Fibroblast of pulmonary artery (primary cell): ENCODE results near the gene KRTAP20-3.

Experiments
- DNase-seq: peaks from one replicate; pipeline ENCODE4 v3.0.0-alpha.2; 2010; ENCODE audit warnings: low read depth
- H3K4me3 ChIP-seq: replicated peaks from 2 replicates; pipeline ENCODE4 v1.5.1; 2011; ENCODE audit warnings: low read depth, mild to moderate bottlenecking, control low read depth, low read length, moderate library complexity
- TF ChIP-seq, protein P1 (sequence below): IDR thresholded peaks from 2 replicates; pipeline ENCODE4 v1.5.1; 2011; ENCODE audit warnings: mild to moderate bottlenecking, control low read depth, low read length, inconsistent platforms; ENCODE audit errors: missing control alignments

KRTAP20-3 gene

DNA sequence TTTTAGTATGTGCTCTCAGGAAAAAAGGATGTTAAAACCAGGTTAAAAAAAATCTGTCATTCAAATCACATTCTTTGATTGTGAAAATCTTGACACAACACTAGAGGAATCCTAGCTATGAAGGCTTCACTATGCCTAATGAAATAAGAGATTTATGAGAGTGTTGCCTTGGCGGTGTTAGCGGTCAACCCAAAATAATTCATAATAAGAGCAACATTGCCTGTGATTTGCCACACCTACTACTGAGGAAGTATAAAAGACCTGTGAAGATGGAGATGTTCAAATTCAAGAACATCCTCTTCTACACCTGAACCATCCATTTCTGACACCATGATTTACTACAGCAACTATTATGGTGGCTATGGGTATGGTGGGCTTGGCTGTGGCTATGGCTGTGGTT is 26.5 kb upstream of the KRTAP20-3 start, which contains the start of gene KRTAP20-1:
Gene KRTAP20-1, plus strand, starts transcription at position 301 of the 400 bp plus-strand sequence. Its CDS starts 30 bp downstream, at position 331.
- TF ChIP-seq, protein P1, sequence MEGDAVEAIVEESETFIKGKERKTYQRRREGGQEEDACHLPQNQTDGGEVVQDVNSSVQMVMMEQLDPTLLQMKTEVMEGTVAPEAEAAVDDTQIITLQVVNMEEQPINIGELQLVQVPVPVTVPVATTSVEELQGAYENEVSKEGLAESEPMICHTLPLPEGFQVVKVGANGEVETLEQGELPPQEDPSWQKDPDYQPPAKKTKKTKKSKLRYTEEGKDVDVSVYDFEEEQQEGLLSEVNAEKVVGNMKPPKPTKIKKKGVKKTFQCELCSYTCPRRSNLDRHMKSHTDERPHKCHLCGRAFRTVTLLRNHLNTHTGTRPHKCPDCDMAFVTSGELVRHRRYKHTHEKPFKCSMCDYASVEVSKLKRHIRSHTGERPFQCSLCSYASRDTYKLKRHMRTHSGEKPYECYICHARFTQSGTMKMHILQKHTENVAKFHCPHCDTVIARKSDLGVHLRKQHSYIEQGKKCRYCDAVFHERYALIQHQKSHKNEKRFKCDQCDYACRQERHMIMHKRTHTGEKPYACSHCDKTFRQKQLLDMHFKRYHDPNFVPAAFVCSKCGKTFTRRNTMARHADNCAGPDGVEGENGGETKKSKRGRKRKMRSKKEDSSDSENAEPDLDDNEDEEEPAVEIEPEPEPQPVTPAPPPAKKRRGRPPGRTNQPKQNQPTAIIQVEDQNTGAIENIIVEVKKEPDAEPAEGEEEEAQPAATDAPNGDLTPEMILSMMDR, result no peak
- no peak for DNase-seq
- H3K4me3 ChIP-seq, result no peak within 1 kb of the TSS

DNA sequence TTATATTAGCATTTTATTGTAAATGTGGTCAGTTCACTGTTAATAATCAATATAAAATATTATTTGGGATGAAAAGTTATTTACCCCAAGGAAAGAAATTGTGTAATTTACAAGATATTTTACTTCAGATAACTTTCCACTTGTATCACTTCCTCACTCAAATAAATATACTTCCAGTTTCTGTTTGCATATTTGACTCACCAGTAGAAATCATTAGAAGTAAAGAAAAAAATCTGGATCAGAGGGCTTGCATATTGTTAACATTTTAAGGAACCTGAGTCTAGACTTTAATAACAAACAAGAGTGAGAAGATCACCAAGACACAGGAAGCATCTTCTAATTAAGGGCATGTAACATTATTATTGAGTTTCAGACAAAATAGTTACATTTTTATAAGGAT is 22.6 kb upstream of the KRTAP20-3 start:
- TF ChIP-seq, protein P1, result no peak
- no peak for DNase-seq

DNA sequence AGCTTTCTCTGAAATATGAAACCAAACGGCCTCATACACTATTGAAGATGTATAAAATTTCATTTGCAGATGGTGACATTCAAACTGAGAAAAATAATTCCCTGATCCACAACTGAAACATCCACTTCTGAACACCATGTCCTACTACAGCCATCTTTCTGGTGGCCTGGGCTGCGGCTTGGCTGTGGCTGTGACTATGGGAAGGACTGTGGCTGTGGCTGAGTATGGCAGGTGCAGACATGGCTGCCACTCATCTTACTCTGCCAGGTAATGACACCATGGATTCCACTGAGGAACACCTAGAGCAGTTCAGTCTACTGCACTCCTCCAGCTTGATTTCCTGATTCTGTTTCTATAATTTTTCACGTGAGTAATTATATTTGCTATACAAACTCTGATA is 22.1 kb upstream of the KRTAP20-3 start, which contains the start of gene KRTAP20-4:
Gene KRTAP20-4, plus strand, starts transcription at position 106 of the 400 bp plus-strand sequence.
- TF ChIP-seq, protein P1, result no peak
- no peak within 1 kb of the TSS for H3K4me3 ChIP-seq
- DNase-seq, result no peak

More for the DNA sequence above, 22.6 kb upstream of the KRTAP20-3 start:
- H3K4me3 ChIP-seq, result no peak overlapping the region

DNA sequence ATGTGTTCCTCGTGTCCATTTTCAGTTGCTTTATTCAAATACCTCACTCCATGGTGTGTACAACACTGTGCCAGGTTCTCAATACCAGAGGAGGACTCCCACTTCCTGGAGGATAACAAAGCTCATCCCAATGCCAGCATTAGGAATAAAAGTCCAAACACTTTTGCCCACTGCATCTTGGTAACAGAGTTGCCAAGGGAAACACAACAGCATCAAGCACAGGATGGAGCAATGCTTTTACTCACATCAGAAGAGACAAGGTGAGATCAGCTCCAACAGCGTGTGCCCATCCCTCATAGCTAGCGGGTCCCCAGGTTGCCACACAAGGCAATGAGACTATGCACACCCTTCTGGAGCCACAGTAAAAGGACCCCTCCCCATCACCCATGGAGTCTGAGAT is 19.3 kb upstream of the KRTAP20-3 start:
- TF ChIP-seq, protein P1, result no peak
- DNase-seq, result no peak
- no peak overlapping the region for H3K4me3 ChIP-seq

DNA sequence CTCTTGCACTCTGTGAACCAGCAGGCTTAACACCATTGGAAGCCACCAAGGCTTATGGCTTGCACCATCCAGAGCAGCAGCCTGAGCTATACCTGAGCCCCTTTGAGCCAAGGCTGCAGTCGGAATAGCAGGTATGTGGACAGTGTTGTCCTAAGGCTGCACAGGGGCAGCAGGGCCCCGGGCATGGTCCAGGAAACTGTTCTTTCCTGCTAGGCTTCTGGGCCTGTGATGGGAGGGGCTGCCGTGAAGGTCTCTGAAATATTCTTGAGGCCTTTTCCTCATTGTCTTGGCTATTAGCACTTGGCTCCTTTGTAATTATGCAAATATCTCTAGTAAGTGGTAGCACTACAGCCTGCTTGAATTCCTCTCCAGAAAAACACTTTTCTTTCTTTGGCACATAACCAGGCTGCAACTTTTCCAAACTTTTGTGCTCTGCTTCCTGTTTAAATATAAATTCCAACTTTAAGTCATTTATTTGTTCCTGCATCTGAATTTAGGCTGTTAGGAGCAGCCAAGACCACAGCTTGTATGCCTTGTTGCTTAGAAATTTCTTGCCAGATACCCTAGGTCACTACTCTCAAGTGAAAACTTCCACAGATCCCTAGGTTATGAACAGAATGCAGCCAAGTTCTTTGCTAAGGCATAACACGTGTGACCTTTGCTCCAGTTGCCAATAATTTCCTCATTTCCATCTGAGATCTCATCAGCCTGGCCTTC is 17.1 kb upstream of the KRTAP20-3 start:
- no peak overlapping the region for H3K4me3 ChIP-seq
- TF ChIP-seq, protein P1, result no peak
- DNase-seq, result no peak

DNA sequence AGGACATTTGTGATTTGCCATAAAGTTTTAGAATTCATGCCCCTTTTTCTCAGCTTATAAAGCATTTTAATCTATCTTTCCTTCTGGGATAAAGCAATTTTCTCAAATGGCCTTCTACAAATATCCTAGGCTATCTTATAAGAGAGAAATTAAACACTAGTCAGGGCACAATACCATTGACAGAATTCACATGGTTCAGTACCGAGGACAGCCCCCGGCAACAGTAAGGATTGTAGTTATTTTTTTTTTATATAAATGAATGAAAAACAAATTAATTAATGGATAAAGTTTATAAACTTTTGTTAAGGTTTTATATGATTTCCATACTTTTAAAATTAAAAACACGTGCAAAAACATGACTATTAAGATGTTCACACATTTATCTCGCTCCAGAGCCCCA is 14.6 kb upstream of the KRTAP20-3 start:
- no peak overlapping the region for H3K4me3 ChIP-seq
- no peak for DNase-seq
- TF ChIP-seq, protein P1, result no peak

DNA sequence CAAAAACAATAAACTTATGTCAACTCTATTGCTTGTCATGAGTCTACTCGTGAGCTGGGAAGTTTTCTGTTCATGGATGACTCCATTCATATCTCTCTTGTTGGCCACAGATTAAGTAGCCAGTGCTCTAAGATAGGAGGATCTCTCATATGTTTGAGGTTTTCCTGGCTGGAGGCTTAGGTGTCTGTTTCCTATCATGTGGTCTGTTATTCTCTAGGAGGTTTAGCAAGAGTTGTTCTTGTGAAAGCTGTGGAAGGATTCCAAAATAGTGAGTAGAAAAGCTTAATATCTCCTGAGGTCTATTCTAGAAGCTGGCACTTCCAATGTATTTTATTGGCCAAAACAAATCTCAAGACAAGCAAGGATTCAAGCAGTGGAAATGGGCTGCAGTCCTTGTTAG is 13.5 kb upstream of the KRTAP20-3 start:
- DNase-seq, result peak; percentile 4
- TF ChIP-seq, protein P1, result no peak
- H3K4me3 ChIP-seq, result no peak overlapping the region
